ENCODE results near the gene PCDHA7.

PCDHA7 gene

GRCh38 chr5:140869555-140869886 lies 35.5 kb downstream of the PCDHA7 start:
- no peaks in the 10 kb centered on the region for H4K20me1 ChIP-seq (ENCODE audit: insufficient read depth, low read length)
- TF ChIP-seq CTCF (IDR thresholded peaks at IDR 0.05; ENCODE audit: low read length) (peak; percentile 17; the same call in 1 of the 2 replicates), EZH2 (IDR thresholded peaks at IDR 0.05; ENCODE audit: borderline replicate concordance, low read length) (no peak)
- H3K79me2 ChIP-seq (ENCODE audit: insufficient read depth, low read length): no peaks in the 10 kb centered on the region
- no peaks in the 10 kb centered on the region for H3F3A ChIP-seq (ENCODE audit: insufficient read depth, low read length)
- no peak overlapping the region for H3K4me3 ChIP-seq (ENCODE audit: low read depth, low read length, poor library complexity, severe bottlenecking)
- no peak overlapping the region for H3K27ac ChIP-seq (ENCODE audit: low read depth, low read length, poor library complexity, severe bottlenecking)
- no peaks in the 10 kb centered on the region for H3K36me3 ChIP-seq (ENCODE audit: insufficient read depth, low read length)
- H2AFZ ChIP-seq (ENCODE audit: low read length): no peak overlapping the region
- H3K4me2 ChIP-seq (ENCODE audit: low read length): no peak overlapping the region
- no peaks in the 10 kb centered on the region for H3K27me3 ChIP-seq (ENCODE audit: insufficient read depth, low read length)
- H3K9me2 ChIP-seq (ENCODE audit: low read depth, low read length): no peaks in the 10 kb centered on the region
- H3K9me3 ChIP-seq (ENCODE audit: low read length): no peaks in the 10 kb centered on the region
- H3K4me1 ChIP-seq (ENCODE audit: insufficient read depth, low read length, severe bottlenecking): no peaks in the 10 kb centered on the region
- H3K9ac ChIP-seq (ENCODE audit: low read length): no peak overlapping the region

- Histone ChIP-seq H3K27me3 (ENCODE audit: insufficient read depth, low read length) (no peaks in the 10 kb centered on the region), H3K4me3 (ENCODE audit: low read depth, low read length, poor library complexity, severe bottlenecking) (no peak overlapping the region), H3K36me3 (ENCODE audit: insufficient read depth, low read length) (no peaks in the 10 kb centered on the region)
Observed at GRCh38 chr5:140870221-140871201, 36.4 kb downstream of the PCDHA7 start.

More at GRCh38 chr5:140870221-140871201, 36.4 kb downstream of the PCDHA7 start:
- Histone ChIP-seq H3K9ac (ENCODE audit: low read length) (no peak overlapping the region), H3K9me3 (ENCODE audit: low read length) (no peaks in the 10 kb centered on the region), H3K27ac (ENCODE audit: low read depth, low read length, poor library complexity, severe bottlenecking) (no peak overlapping the region), H3K9me2 (ENCODE audit: low read depth, low read length) (no peaks in the 10 kb centered on the region), H2AFZ (ENCODE audit: low read length) (no peak overlapping the region), H4K20me1 (ENCODE audit: insufficient read depth, low read length) (no peaks in the 10 kb centered on the region), H3K4me2 (ENCODE audit: low read length) (no peak overlapping the region), H3F3A (ENCODE audit: insufficient read depth, low read length) (no peaks in the 10 kb centered on the region), H3K4me1 (ENCODE audit: insufficient read depth, low read length, severe bottlenecking) (no peaks in the 10 kb centered on the region), H3K79me2 (ENCODE audit: insufficient read depth, low read length) (no peaks in the 10 kb centered on the region)
- TF ChIP-seq EZH2 (IDR thresholded peaks at IDR 0.05; ENCODE audit: borderline replicate concordance, low read length) (no peak), CTCF (IDR thresholded peaks at IDR 0.05; ENCODE audit: low read length) (no peak)

All from OCI-LY1 (cell line).